H9 (cell line): ENCODE measurements around the gene LRRFIP2. TPM values are rescaled to one million over a fixed set of nuclear protein-coding genes. Genes with fewer than 3 reads are reported as not detected.

Experiments used
- DNase-seq: peaks from one replicate; pipeline ENCODE4 v3.0.0-alpha.2; 2017
- H2AFZ ChIP-seq: one replicate; pipeline ENCODE4 v1.6.1; 2013; ENCODE audit warnings: mild to moderate bottlenecking, low read length, control low read depth, moderate library complexity
- H2AK5ac ChIP-seq: 2 replicates; pipeline ENCODE4 v1.6.1; 2013; ENCODE audit warnings: low read length, control low read depth, mixed read lengths; ENCODE audit not compliant: insufficient read length
- H2BK120ac ChIP-seq: one replicate; pipeline ENCODE4 v1.6.1; 2013; ENCODE audit warnings: low read depth, mild to moderate bottlenecking, low read length, control low read depth, inconsistent platforms; ENCODE audit not compliant: poor library complexity, severe bottlenecking
- H2BK12ac ChIP-seq: 2 replicates; pipeline ENCODE4 v1.6.1; 2013; ENCODE audit warnings: low read length, control low read depth, mixed read lengths, low read depth; ENCODE audit not compliant: insufficient read length
- H2BK15ac ChIP-seq: 2 replicates; pipeline ENCODE4 v1.6.1; 2013; ENCODE audit warnings: low read depth, low read length, control low read depth
- H2BK20ac ChIP-seq: one replicate; pipeline ENCODE4 v1.6.1; 2013; ENCODE audit warnings: low read depth, mild to moderate bottlenecking, low read length, control low read depth, inconsistent platforms; ENCODE audit not compliant: poor library complexity, severe bottlenecking
- H2BK5ac ChIP-seq: 2 replicates; pipeline ENCODE4 v1.6.1; 2013; ENCODE audit warnings: low read length, control low read depth, mixed read lengths; ENCODE audit not compliant: insufficient read length
- H3K14ac ChIP-seq: 2 replicates; pipeline ENCODE4 v1.6.1; 2013; ENCODE audit warnings: low read length, control low read depth; ENCODE audit not compliant: insufficient read depth
- H3K18ac ChIP-seq: 2 replicates; pipeline ENCODE4 v1.6.1; 2013; ENCODE audit warnings: low read depth, mild to moderate bottlenecking, mixed read lengths, low read length, control low read depth; ENCODE audit not compliant: insufficient read length
- H3K23ac ChIP-seq: 2 replicates; pipeline ENCODE4 v1.6.1; 2013; ENCODE audit warnings: low read length, control low read depth, mixed read lengths, low read depth; ENCODE audit not compliant: insufficient read length
- H3K23me2 ChIP-seq: 2 replicates; pipeline ENCODE4 v1.6.1; 2013; ENCODE audit warnings: low read depth, mild to moderate bottlenecking, mixed read lengths, low read length, control low read depth; ENCODE audit not compliant: insufficient read length, poor library complexity, severe bottlenecking
- H3K27ac ChIP-seq: 2 replicates; pipeline ENCODE4 v1.5.1; 2013; ENCODE audit warnings: low read length, control low read depth, mixed read lengths, low read depth; ENCODE audit not compliant: insufficient read length
- H3K27me3 ChIP-seq: 2 replicates; pipeline ENCODE4 v1.6.1; 2013; ENCODE audit warnings: low read length, control low read depth, inconsistent platforms; ENCODE audit not compliant: insufficient read depth
- H3K4ac ChIP-seq: 2 replicates; pipeline ENCODE4 v1.6.1; 2013; ENCODE audit warnings: low read depth, mild to moderate bottlenecking, control low read depth, inconsistent platforms, low read length, moderate library complexity
- H3K4me1 ChIP-seq: 2 replicates; pipeline ENCODE4 v1.6.1; 2013; ENCODE audit warnings: low read length, control low read depth, inconsistent platforms; ENCODE audit not compliant: insufficient read depth
- H3K4me2 ChIP-seq: 2 replicates; pipeline ENCODE4 v1.6.1; 2013; ENCODE audit warnings: low read length, control low read depth, mixed read lengths; ENCODE audit not compliant: insufficient read length, insufficient read depth
- H3K56ac ChIP-seq: 2 replicates; pipeline ENCODE4 v1.6.1; 2013; ENCODE audit warnings: low read depth, mild to moderate bottlenecking, mixed read lengths, low read length, control low read depth; ENCODE audit not compliant: insufficient read length
- H3K79me1 ChIP-seq: 2 replicates; pipeline ENCODE4 v1.6.1; 2013; ENCODE audit warnings: low read depth, mild to moderate bottlenecking, moderate library complexity, low read length, control low read depth, inconsistent platforms; ENCODE audit not compliant: insufficient read depth, poor library complexity, severe bottlenecking
- H3K79me2 ChIP-seq: 2 replicates; pipeline ENCODE4 v1.6.1; 2013; ENCODE audit warnings: low read length, control low read depth, inconsistent platforms; ENCODE audit not compliant: insufficient read depth
- H3K9ac ChIP-seq: 2 replicates; pipeline ENCODE4 v1.6.1; 2013; ENCODE audit warnings: low read length, control low read depth, mixed read lengths; ENCODE audit not compliant: insufficient read length; ENCODE audit errors: extremely low read depth
- H3K9me3 ChIP-seq: one replicate; pipeline ENCODE4 v1.6.1; 2013; ENCODE audit warnings: low read depth, low read length, inconsistent platforms; ENCODE audit not compliant: control insufficient read depth
- H3T11ph ChIP-seq: one replicate; pipeline ENCODE4 v1.6.1; 2013; ENCODE audit warnings: mild to moderate bottlenecking, low read length, control low read depth, inconsistent platforms
- H4K20me1 ChIP-seq: one replicate; pipeline ENCODE4 v1.6.1; 2013; ENCODE audit not compliant: control insufficient read depth, insufficient read length, insufficient read depth
- H4K5ac ChIP-seq: 2 replicates; pipeline ENCODE4 v1.6.1; 2013; ENCODE audit warnings: low read depth, mild to moderate bottlenecking, mixed read lengths, low read length, control low read depth; ENCODE audit not compliant: insufficient read length
- H4K8ac ChIP-seq: replicated peaks from 2 replicates; pipeline ENCODE4 v1.6.1; 2013; ENCODE audit warnings: low read length, control low read depth, mixed read lengths, low read depth; ENCODE audit not compliant: insufficient read length
- H4K91ac ChIP-seq: 2 replicates; pipeline ENCODE4 v1.6.1; 2013; ENCODE audit warnings: low read depth, mild to moderate bottlenecking, moderate library complexity, mixed read lengths, low read length, control low read depth; ENCODE audit not compliant: insufficient read length
- H3K27ac Mint-ChIP-seq, 3 experiments: 2 replicates in 2 of 3; 3 replicates in 1 of 3; pipeline ENCODE4 v1.8.0; 2020 to 2021; ENCODE audit warnings: mixed read lengths in 3 of 3, mild to moderate bottlenecking in 1 of 3, moderate library complexity in 1 of 3
- H3K27me3 Mint-ChIP-seq: 2 replicates; pipeline ENCODE4 v1.8.0; 2021; ENCODE audit warnings: low read depth, mild to moderate bottlenecking, moderate library complexity, mixed read lengths
- H3K36me3 Mint-ChIP-seq, 3 experiments: 2 replicates in 2 of 3; 3 replicates in 1 of 3; pipeline ENCODE4 v1.8.0; 2020 to 2021; ENCODE audit warnings: low read depth in 3 of 3, mixed read lengths in 3 of 3; ENCODE audit not compliant: insufficient read depth in 1 of 3
- H3K4me1 Mint-ChIP-seq, 2 experiments: 2 replicates each; pipeline ENCODE4 v1.8.0; 2020; ENCODE audit warnings: mixed read lengths in 2 of 2
- H3K4me3 Mint-ChIP-seq, 2 experiments: 2 replicates in 1 of 2; 3 replicates in 1 of 2; pipeline ENCODE4 v1.8.0; 2020 to 2021; ENCODE audit warnings: mild to moderate bottlenecking in 2 of 2, mixed read lengths in 2 of 2, moderate library complexity in 1 of 2
- H3K9me3 Mint-ChIP-seq, 2 experiments: 2 replicates in 1 of 2; 3 replicates in 1 of 2; pipeline ENCODE4 v1.8.0; 2020; ENCODE audit warnings: mild to moderate bottlenecking in 2 of 2, mixed read lengths in 2 of 2, moderate library complexity in 1 of 2
- WGBS: extraction: QIAGEN DNeasy Blood & Tissue Kit; methylation state at CpG from one replicate; pipeline ENCODE4 v1.1.7; 2013; ENCODE audit warnings: missing lambda C conversion rate, low lambda C conversion rate, mixed read lengths; ENCODE audit not compliant: insufficient read length; ENCODE audit errors: extremely low coverage; 5-methylcytosine and 5-hydroxymethylcytosine counted together
- total RNA-seq: library from RNA; stranded (reverse); gene quantifications from 2 replicates; pipeline ENCODE4 v1.2.1, GENCODE V29; 2021
- TF ChIP-seq, protein P1 (sequence below): fragments of 200-600 bp; sonication (generic); conservative IDR thresholded peaks from 3 replicates; pipeline ENCODE4 v1.8.0; 2021; ENCODE audit warnings: antibody characterized with exemption, mild to moderate bottlenecking

The LRRFIP2 gene
- total RNA-seq, 1 experiment from 2014 or later: 30.7 TPM

DNA sequence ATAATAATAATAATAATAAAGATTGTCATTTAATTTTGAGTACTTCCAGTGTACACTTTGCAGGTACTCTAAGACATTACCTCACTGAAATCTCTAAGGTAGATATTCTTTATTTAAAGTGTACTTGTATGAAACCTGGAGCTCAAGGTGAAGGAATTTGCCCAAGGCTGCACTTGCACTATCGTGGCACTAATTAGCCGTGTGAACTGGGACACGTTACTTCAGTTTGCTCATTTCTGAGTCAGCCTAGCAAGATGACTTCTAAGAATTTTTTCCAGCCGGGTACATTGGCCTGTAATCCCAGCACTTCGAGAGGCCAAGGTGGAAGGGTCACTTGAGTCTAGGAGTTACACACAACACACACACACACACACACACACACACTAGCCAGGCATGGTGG lies 147.5 kb downstream of the LRRFIP2 start:
- no peak overlapping the region for H4K5ac ChIP-seq
- H3K27ac Mint-ChIP-seq: no peak overlapping the region
- no peak overlapping the region for H2BK120ac ChIP-seq
- H3K9me3 Mint-ChIP-seq: peaks cover 0 to 4% of the 10 kb centered on the region in 2 experiments; a peak in 2 of 5 replicates
- H3K4me1 Mint-ChIP-seq: no peaks in the 10 kb centered on the region
- H3K4me2 ChIP-seq: no peak overlapping the region
- no CpG with 5 or more reads among the region's 5 CpGs for WGBS
- H2AK5ac ChIP-seq: no peak overlapping the region
- no peak overlapping the region for H2BK12ac ChIP-seq
- H3K23ac ChIP-seq: no peak overlapping the region
- H3K79me1 ChIP-seq: peaks cover 3% of the 10 kb centered on the region
- H3K14ac ChIP-seq: no peak overlapping the region
- H4K91ac ChIP-seq: no peak overlapping the region
- no peak overlapping the region for H4K8ac ChIP-seq
- H3K27ac ChIP-seq: no peak overlapping the region
- H3K9ac ChIP-seq: no peak overlapping the region
- no peak for DNase-seq
- no peak overlapping the region for H2BK5ac ChIP-seq
- H3K4ac ChIP-seq: no peak overlapping the region
- H3K4me1 ChIP-seq: no peaks in the 10 kb centered on the region
- no peaks in the 10 kb centered on the region for H3K27me3 Mint-ChIP-seq
- no peak overlapping the region for H3K18ac ChIP-seq
- H3K9me3 ChIP-seq: no peaks in the 10 kb centered on the region
- no peak overlapping the region for H2BK15ac ChIP-seq
- no peaks in the 10 kb centered on the region; the same call in 1 of the 2 replicates for H3K79me2 ChIP-seq
- no peak overlapping the region for H2BK20ac ChIP-seq
- no peak overlapping the region for H2AFZ ChIP-seq
- H3K23me2 ChIP-seq: no peaks in the 10 kb centered on the region
- H3K56ac ChIP-seq: no peak overlapping the region
- no peaks in the 10 kb centered on the region for H3K27me3 ChIP-seq
- TF ChIP-seq, protein P1, sequence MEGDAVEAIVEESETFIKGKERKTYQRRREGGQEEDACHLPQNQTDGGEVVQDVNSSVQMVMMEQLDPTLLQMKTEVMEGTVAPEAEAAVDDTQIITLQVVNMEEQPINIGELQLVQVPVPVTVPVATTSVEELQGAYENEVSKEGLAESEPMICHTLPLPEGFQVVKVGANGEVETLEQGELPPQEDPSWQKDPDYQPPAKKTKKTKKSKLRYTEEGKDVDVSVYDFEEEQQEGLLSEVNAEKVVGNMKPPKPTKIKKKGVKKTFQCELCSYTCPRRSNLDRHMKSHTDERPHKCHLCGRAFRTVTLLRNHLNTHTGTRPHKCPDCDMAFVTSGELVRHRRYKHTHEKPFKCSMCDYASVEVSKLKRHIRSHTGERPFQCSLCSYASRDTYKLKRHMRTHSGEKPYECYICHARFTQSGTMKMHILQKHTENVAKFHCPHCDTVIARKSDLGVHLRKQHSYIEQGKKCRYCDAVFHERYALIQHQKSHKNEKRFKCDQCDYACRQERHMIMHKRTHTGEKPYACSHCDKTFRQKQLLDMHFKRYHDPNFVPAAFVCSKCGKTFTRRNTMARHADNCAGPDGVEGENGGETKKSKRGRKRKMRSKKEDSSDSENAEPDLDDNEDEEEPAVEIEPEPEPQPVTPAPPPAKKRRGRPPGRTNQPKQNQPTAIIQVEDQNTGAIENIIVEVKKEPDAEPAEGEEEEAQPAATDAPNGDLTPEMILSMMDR: no peak
- no peak overlapping the region for H3T11ph ChIP-seq
- no peaks in the 10 kb centered on the region for H4K20me1 ChIP-seq
- H3K36me3 Mint-ChIP-seq: peaks cover 50 to 86% (median 80%) of the 10 kb centered on the region in 3 experiments
- H3K4me3 Mint-ChIP-seq: no peak overlapping the region
